Loucy (cell line): ENCODE data around the gene ZIC1.

Experiments
- H2AFZ ChIP-seq: fragments of 200-600 bp; sonication (generic); 2 replicates; pipeline ENCODE4 v1.6.0; 2016; ENCODE audit warnings: antibody characterized with exemption, mild to moderate bottlenecking, low read length, moderate library complexity
- H3F3A ChIP-seq: fragments of 200-600 bp; 2 replicates; pipeline ENCODE4 v1.6.0; 2016; ENCODE audit warnings: antibody characterized with exemption, low read depth, mild to moderate bottlenecking
- H3K27me3 ChIP-seq: fragments of 200-600 bp; sonication (generic); 2 replicates; pipeline ENCODE4 v1.6.1; 2014; ENCODE audit warnings: low read length, mild to moderate bottlenecking; ENCODE audit not compliant: insufficient read depth, poor library complexity, severe bottlenecking
- H3K36me3 ChIP-seq: fragments of 200-600 bp; sonication (generic); 2 replicates; pipeline ENCODE4 v1.6.1; 2016; ENCODE audit warnings: low read length; ENCODE audit not compliant: insufficient read depth
- H3K4me1 ChIP-seq: fragments of 200-600 bp; sonication (generic); 2 replicates; pipeline ENCODE4 v1.5.1; 2014; ENCODE audit warnings: low read length, mild to moderate bottlenecking; ENCODE audit not compliant: insufficient read depth, poor library complexity, severe bottlenecking
- H3K4me2 ChIP-seq: fragments of 200-600 bp; sonication (generic); 2 replicates; pipeline ENCODE4 v1.6.0; 2014; ENCODE audit warnings: antibody characterized with exemption, low read length, low read depth, mild to moderate bottlenecking; ENCODE audit not compliant: poor library complexity, severe bottlenecking
- H3K4me3 ChIP-seq: fragments of 200-600 bp; sonication (generic); 2 replicates; pipeline ENCODE4 v1.5.1; 2014; ENCODE audit warnings: low read length, mild to moderate bottlenecking, mixed read lengths; ENCODE audit not compliant: poor library complexity, severe bottlenecking
- H3K79me2 ChIP-seq: fragments of 200-600 bp; sonication (generic); 2 replicates; pipeline ENCODE4 v1.6.1; 2014; ENCODE audit warnings: low read length; ENCODE audit not compliant: insufficient read depth
- H3K9ac ChIP-seq: fragments of 200-600 bp; sonication (generic); 2 replicates; pipeline ENCODE4 v1.6.0; 2014; ENCODE audit warnings: mild to moderate bottlenecking, low read depth, low read length, moderate library complexity; ENCODE audit not compliant: poor library complexity, severe bottlenecking
- H3K9me2 ChIP-seq: fragments of 200-600 bp; sonication (generic); replicated peaks from 2 replicates; pipeline ENCODE4 v1.6.1; 2016; ENCODE audit warnings: low read depth, low read length, mixed read lengths
- H3K9me3 ChIP-seq: fragments of 200-600 bp; sonication (generic); 2 replicates; pipeline ENCODE4 v1.6.1; 2014; ENCODE audit warnings: mild to moderate bottlenecking, antibody characterized with exemption, low read length, low read depth; ENCODE audit not compliant: insufficient read depth
- H4K20me1 ChIP-seq: fragments of 200-600 bp; sonication (generic); 2 replicates; pipeline ENCODE4 v1.6.0; 2014; ENCODE audit warnings: antibody characterized with exemption, low read length, mild to moderate bottlenecking; ENCODE audit not compliant: insufficient read depth, poor library complexity, severe bottlenecking
- EZH2phosphoT487 ChIP-seq: fragments of 200-600 bp; IDR thresholded peaks from 2 replicates; pipeline ENCODE4 v1.6.1; 2018; ENCODE audit warnings: antibody characterized with exemption, mild to moderate bottlenecking, moderate library complexity, borderline replicate concordance
- TF ChIP-seq, protein P1 (sequence below): fragments of 200-600 bp; sonication (generic); conservative IDR thresholded peaks from 2 replicates; pipeline ENCODE4 v1.5.1; 2014; ENCODE audit warnings: mild to moderate bottlenecking, antibody characterized with exemption, low read length

ZIC1 gene

DNA sequence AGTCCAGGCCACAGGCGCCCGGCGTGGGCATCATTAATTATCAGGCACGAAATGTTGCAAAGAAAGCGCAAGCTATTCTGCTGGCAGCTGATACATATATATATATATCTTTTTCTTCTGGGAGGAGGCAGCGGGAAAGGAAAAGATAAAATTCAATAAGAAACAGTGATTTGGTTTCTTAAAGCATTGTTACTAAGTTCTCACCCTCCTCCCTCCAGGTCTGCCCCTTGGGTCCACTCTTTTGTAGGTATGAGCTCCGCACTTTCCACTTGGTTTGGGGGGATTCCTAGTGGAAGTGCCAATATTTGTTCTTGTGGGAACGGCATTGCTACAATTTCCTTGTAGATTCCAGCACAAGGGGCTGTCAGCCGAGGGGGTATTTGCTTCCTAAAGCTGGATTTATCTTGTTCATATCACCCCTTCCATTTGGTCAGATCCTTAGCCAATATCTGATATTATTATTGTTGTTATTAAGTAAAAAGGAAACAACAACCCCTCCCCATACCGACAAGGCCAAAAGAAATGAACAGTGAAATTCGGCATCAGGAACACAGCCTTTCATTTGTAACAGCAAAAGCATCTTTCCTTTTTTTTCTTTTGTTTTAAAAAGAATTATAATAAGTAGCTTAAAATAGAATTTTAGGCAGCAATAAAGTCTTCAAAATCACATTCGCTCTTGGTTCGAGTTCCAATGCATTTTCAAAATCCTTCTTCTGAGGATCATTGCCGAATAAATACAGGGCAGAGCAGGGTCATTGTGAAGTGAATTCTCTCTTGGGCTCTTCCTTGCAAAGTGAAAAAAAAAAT lies 15.6 kb downstream of the ZIC1 start:
- Histone ChIP-seq H3K4me1 (no peaks in the 10 kb centered on the region), H3K36me3 (no peaks in the 10 kb centered on the region), H3K27me3 (no peaks in the 10 kb centered on the region), H3K9me2 (no peaks in the 10 kb centered on the region), H2AFZ (no peak overlapping the region), H3K9ac (no peak overlapping the region), H3K4me2 (no peak overlapping the region), H3K4me3 (no peak overlapping the region), H4K20me1 (no peaks in the 10 kb centered on the region), H3F3A (no peaks in the 10 kb centered on the region), H3K9me3 (no peaks in the 10 kb centered on the region), H3K79me2 (no peaks in the 10 kb centered on the region)
- TF ChIP-seq, protein P1, sequence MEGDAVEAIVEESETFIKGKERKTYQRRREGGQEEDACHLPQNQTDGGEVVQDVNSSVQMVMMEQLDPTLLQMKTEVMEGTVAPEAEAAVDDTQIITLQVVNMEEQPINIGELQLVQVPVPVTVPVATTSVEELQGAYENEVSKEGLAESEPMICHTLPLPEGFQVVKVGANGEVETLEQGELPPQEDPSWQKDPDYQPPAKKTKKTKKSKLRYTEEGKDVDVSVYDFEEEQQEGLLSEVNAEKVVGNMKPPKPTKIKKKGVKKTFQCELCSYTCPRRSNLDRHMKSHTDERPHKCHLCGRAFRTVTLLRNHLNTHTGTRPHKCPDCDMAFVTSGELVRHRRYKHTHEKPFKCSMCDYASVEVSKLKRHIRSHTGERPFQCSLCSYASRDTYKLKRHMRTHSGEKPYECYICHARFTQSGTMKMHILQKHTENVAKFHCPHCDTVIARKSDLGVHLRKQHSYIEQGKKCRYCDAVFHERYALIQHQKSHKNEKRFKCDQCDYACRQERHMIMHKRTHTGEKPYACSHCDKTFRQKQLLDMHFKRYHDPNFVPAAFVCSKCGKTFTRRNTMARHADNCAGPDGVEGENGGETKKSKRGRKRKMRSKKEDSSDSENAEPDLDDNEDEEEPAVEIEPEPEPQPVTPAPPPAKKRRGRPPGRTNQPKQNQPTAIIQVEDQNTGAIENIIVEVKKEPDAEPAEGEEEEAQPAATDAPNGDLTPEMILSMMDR = no peak
- TF ChIP-seq EZH2phosphoT487 = no peak

GRCh38 chr3:147425388-147425850 lies 16.3 kb downstream of the ZIC1 start:
- Histone ChIP-seq H2AFZ (no peak overlapping the region), H3F3A (no peaks in the 10 kb centered on the region), H3K4me2 (no peak overlapping the region), H3K4me3 (no peak overlapping the region), H4K20me1 (no peaks in the 10 kb centered on the region), H3K9ac (no peak overlapping the region), H3K9me3 (no peaks in the 10 kb centered on the region), H3K36me3 (no peaks in the 10 kb centered on the region), H3K9me2 (no peaks in the 10 kb centered on the region), H3K79me2 (no peaks in the 10 kb centered on the region), H3K27me3 (no peaks in the 10 kb centered on the region), H3K4me1 (no peaks in the 10 kb centered on the region)
- TF ChIP-seq, protein P1 = no peak
- TF ChIP-seq EZH2phosphoT487 = no peak

- TF ChIP-seq EZH2phosphoT487 = no peak
- TF ChIP-seq, protein P1 = no peak
- H3K4me2 ChIP-seq = no peak overlapping the region
- H3K9me3 ChIP-seq = no peaks in the 10 kb centered on the region
- H3K4me3 ChIP-seq = no peak overlapping the region
- no peaks in the 10 kb centered on the region for H4K20me1 ChIP-seq
- no peaks in the 10 kb centered on the region for H3F3A ChIP-seq
- no peaks in the 10 kb centered on the region for H3K36me3 ChIP-seq
- no peak overlapping the region for H3K9ac ChIP-seq
- no peaks in the 10 kb centered on the region for H3K27me3 ChIP-seq
- H2AFZ ChIP-seq = no peak overlapping the region
- H3K9me2 ChIP-seq = no peaks in the 10 kb centered on the region
- H3K4me1 ChIP-seq = no peaks in the 10 kb centered on the region
- no peaks in the 10 kb centered on the region for H3K79me2 ChIP-seq
These were observed 17.8 kb downstream of the ZIC1 start for GRCh38 chr3:147426931-147427330.
